ENCODE measurements around the gene NTSR1. TPM values are rescaled to one million over a fixed set of nuclear protein-coding genes. Genes with fewer than 3 reads are reported as not detected.

NTSR1 gene
- total and polyA plus RNA-seq, 2 of the 13 experiments (the other 11 are each of a cell fraction or from before 2014, with no cell fraction given), result 0.09 to 0.12 TPM

- TF ChIP-seq, protein P1, sequence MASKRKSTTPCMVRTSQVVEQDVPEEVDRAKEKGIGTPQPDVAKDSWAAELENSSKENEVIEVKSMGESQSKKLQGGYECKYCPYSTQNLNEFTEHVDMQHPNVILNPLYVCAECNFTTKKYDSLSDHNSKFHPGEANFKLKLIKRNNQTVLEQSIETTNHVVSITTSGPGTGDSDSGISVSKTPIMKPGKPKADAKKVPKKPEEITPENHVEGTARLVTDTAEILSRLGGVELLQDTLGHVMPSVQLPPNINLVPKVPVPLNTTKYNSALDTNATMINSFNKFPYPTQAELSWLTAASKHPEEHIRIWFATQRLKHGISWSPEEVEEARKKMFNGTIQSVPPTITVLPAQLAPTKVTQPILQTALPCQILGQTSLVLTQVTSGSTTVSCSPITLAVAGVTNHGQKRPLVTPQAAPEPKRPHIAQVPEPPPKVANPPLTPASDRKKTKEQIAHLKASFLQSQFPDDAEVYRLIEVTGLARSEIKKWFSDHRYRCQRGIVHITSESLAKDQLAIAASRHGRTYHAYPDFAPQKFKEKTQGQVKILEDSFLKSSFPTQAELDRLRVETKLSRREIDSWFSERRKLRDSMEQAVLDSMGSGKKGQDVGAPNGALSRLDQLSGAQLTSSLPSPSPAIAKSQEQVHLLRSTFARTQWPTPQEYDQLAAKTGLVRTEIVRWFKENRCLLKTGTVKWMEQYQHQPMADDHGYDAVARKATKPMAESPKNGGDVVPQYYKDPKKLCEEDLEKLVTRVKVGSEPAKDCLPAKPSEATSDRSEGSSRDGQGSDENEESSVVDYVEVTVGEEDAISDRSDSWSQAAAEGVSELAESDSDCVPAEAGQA (IDR thresholded peaks at IDR 0.05; ENCODE audit: low read depth), result no peak
- TF ChIP-seq, protein P1 (CRISPR knock-in tag; IDR thresholded peaks at IDR 0.05; ENCODE audit: borderline replicate concordance), result no peak
- no peak for TF ChIP-seq ATM (IDR thresholded peaks at IDR 0.05; ENCODE audit: borderline replicate concordance)
- no peak for TF ChIP-seq GTF2F1 (IDR thresholded peaks at IDR 0.05; ENCODE audit: low read length)
- 0 out of 2 replicates have a peak, but pooled peaks have one; percentile 3 for TF ChIP-seq RBFOX2 (IDR thresholded peaks at IDR 0.05; ENCODE audit: low read depth, low read length)
- 0 out of 2 replicates have a peak, but pooled peaks have one; percentile 10 for TF ChIP-seq GABPB1 (CRISPR knock-in tag; IDR thresholded peaks at IDR 0.05)
- TF ChIP-seq, protein P2, sequence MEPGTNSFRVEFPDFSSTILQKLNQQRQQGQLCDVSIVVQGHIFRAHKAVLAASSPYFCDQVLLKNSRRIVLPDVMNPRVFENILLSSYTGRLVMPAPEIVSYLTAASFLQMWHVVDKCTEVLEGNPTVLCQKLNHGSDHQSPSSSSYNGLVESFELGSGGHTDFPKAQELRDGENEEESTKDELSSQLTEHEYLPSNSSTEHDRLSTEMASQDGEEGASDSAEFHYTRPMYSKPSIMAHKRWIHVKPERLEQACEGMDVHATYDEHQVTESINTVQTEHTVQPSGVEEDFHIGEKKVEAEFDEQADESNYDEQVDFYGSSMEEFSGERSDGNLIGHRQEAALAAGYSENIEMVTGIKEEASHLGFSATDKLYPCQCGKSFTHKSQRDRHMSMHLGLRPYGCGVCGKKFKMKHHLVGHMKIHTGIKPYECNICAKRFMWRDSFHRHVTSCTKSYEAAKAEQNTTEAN (CRISPR knock-in tag; conservative IDR thresholded peaks at IDR 0.05), result no peak
- no peak for TF ChIP-seq SOX6 (IDR thresholded peaks at IDR 0.05)
- TF ChIP-seq SOX6 (CRISPR knock-in tag; IDR thresholded peaks at IDR 0.05), result no peak
- TF ChIP-seq, protein P3, sequence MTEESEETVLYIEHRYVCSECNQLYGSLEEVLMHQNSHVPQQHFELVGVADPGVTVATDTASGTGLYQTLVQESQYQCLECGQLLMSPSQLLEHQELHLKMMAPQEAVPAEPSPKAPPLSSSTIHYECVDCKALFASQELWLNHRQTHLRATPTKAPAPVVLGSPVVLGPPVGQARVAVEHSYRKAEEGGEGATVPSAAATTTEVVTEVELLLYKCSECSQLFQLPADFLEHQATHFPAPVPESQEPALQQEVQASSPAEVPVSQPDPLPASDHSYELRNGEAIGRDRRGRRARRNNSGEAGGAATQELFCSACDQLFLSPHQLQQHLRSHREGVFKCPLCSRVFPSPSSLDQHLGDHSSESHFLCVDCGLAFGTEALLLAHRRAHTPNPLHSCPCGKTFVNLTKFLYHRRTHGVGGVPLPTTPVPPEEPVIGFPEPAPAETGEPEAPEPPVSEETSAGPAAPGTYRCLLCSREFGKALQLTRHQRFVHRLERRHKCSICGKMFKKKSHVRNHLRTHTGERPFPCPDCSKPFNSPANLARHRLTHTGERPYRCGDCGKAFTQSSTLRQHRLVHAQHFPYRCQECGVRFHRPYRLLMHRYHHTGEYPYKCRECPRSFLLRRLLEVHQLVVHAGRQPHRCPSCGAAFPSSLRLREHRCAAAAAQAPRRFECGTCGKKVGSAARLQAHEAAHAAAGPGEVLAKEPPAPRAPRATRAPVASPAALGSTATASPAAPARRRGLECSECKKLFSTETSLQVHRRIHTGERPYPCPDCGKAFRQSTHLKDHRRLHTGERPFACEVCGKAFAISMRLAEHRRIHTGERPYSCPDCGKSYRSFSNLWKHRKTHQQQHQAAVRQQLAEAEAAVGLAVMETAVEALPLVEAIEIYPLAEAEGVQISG (CRISPR knock-in tag; IDR thresholded peaks at IDR 0.05), result no peak
- TF ChIP-seq ZSCAN22 (CRISPR knock-in tag; IDR thresholded peaks at IDR 0.05), result no peak
- TF ChIP-seq ZNF629 (CRISPR knock-in tag; conservative IDR thresholded peaks at IDR 0.05), result no peak
- peak; percentile 34; the same call in 1 of the 2 replicates for TF ChIP-seq PAF1 (CRISPR knock-in tag; IDR thresholded peaks at IDR 0.05)
- no peak for TF ChIP-seq CAMTA2 (CRISPR knock-in tag; IDR thresholded peaks at IDR 0.05; ENCODE audit: borderline replicate concordance)
- no peak for TF ChIP-seq ZNF460 (CRISPR knock-in tag; IDR thresholded peaks at IDR 0.05; ENCODE audit: borderline replicate concordance)
- TF ChIP-seq, protein P4, sequence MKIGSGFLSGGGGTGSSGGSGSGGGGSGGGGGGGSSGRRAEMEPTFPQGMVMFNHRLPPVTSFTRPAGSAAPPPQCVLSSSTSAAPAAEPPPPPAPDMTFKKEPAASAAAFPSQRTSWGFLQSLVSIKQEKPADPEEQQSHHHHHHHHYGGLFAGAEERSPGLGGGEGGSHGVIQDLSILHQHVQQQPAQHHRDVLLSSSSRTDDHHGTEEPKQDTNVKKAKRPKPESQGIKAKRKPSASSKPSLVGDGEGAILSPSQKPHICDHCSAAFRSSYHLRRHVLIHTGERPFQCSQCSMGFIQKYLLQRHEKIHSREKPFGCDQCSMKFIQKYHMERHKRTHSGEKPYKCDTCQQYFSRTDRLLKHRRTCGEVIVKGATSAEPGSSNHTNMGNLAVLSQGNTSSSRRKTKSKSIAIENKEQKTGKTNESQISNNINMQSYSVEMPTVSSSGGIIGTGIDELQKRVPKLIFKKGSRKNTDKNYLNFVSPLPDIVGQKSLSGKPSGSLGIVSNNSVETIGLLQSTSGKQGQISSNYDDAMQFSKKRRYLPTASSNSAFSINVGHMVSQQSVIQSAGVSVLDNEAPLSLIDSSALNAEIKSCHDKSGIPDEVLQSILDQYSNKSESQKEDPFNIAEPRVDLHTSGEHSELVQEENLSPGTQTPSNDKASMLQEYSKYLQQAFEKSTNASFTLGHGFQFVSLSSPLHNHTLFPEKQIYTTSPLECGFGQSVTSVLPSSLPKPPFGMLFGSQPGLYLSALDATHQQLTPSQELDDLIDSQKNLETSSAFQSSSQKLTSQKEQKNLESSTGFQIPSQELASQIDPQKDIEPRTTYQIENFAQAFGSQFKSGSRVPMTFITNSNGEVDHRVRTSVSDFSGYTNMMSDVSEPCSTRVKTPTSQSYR (CRISPR knock-in tag; IDR thresholded peaks at IDR 0.05; ENCODE audit: borderline replicate concordance), result no peak
Measured at GRCh38 chr20:62800314-62801259, 92.0 kb downstream of the NTSR1 start (continued).
